ENCODE measurements around the gene RTCA.

Gene RTCA

GRCh38 chr1:100265562-100265930 is 470 bp upstream of the RTCA start:
- Mint-ChIP-seq H3K27me3 (ENCODE audit: low read depth, poor library complexity) (peaks cover 11% of the 10 kb centered on the region), H3K36me3 (ENCODE audit: low read depth) (peaks cover 72% of the 10 kb centered on the region), H3K27ac (peak overlapping the region; percentile 98), H3K4me3 (peak overlapping the region; percentile 100), H3K4me1 (peaks cover 29% of the 10 kb centered on the region), H3K9me3 (peaks cover 44% of the 10 kb centered on the region)
- DNase-seq, result no peak
- TF ChIP-seq, protein P1, sequence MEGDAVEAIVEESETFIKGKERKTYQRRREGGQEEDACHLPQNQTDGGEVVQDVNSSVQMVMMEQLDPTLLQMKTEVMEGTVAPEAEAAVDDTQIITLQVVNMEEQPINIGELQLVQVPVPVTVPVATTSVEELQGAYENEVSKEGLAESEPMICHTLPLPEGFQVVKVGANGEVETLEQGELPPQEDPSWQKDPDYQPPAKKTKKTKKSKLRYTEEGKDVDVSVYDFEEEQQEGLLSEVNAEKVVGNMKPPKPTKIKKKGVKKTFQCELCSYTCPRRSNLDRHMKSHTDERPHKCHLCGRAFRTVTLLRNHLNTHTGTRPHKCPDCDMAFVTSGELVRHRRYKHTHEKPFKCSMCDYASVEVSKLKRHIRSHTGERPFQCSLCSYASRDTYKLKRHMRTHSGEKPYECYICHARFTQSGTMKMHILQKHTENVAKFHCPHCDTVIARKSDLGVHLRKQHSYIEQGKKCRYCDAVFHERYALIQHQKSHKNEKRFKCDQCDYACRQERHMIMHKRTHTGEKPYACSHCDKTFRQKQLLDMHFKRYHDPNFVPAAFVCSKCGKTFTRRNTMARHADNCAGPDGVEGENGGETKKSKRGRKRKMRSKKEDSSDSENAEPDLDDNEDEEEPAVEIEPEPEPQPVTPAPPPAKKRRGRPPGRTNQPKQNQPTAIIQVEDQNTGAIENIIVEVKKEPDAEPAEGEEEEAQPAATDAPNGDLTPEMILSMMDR (IDR thresholded peaks at IDR 0.05), result no peak

DNA sequence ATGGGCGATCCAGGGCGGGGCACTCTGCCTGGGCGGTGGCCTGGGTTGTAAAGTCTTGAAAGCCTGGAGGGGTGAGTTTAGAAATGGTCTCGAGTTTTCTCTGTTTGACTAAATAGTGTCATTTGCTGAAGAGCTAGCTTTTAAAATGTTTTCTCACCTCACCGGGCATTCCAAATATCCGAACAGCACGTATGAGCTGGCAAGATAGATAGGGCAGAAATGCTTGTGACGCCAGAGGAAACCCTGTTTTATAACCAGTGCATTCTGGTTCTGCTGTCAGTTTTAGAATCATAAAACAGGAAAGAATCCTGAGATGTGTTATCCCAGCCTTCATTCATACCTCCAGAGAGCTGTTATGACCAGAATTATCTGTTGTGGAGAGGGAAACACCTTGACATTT is 725 bp downstream of the RTCA start:
- Mint-ChIP-seq H3K27ac (peak overlapping the region; percentile 64), H3K27me3 (ENCODE audit: low read depth, poor library complexity) (peaks cover 6% of the 10 kb centered on the region), H3K4me3 (peak overlapping the region; percentile 100), H3K4me1 (peaks cover 29% of the 10 kb centered on the region), H3K36me3 (ENCODE audit: low read depth) (peaks cover 78% of the 10 kb centered on the region), H3K9me3 (peaks cover 34% of the 10 kb centered on the region)
- TF ChIP-seq, protein P1 (IDR thresholded peaks at IDR 0.05), result no peak
- no peak for DNase-seq

DNA sequence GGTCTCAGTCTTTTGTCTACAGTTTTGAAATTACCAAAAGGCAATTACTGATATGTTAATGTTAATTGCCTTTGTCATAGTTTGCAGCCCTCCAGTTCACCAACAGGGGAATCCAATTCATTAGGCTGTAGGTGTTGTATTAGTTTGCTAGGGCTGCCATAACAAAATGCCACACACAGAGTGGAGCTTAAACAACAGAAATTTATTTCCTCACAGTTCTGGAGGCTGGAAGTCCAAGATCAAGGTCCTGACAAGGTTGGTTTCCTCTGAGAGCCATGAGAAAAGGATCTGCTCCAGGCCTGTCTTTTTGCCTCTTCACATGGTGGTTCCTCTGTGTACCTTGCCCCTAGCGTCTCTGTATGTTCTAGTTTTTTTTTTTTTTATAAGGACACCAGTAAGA is 1.3 kb downstream of the RTCA start:
- no peak overlapping the region for H3K27ac Mint-ChIP-seq
- peaks cover 77% of the 10 kb centered on the region for H3K36me3 Mint-ChIP-seq (ENCODE audit: low read depth)
- TF ChIP-seq, protein P1 (IDR thresholded peaks at IDR 0.05), result no peak
- peaks cover 6% of the 10 kb centered on the region for H3K27me3 Mint-ChIP-seq (ENCODE audit: low read depth, poor library complexity)
- peaks cover 29% of the 10 kb centered on the region for H3K4me1 Mint-ChIP-seq
- peaks cover 32% of the 10 kb centered on the region for H3K9me3 Mint-ChIP-seq
- peak overlapping the region; percentile 100 for H3K4me3 Mint-ChIP-seq
- DNase-seq, result no peak

DNA sequence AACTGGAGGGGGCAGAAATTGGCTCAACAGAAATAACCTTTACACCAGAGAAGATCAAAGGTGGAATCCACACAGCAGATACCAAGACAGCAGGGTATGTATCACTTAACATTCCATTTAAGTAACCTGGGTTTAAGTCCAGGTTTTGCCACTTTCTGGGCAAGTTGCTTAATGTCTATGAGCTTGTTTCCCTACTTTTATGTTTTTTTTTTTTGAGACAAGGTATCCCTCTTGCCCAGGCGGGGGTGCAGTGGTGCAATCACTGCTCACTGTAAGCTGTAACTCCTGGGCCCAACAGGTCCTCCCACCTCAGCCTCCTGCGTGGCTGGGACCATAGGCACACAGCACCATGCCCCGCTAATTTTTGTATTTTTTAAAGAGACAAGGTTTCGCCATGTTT is 2.2 kb downstream of the RTCA start:
- Mint-ChIP-seq H3K27ac (no peak overlapping the region), H3K27me3 (ENCODE audit: low read depth, poor library complexity) (peaks cover 6% of the 10 kb centered on the region), H3K4me3 (no peak overlapping the region), H3K9me3 (peaks cover 25% of the 10 kb centered on the region), H3K36me3 (ENCODE audit: low read depth) (peaks cover 69% of the 10 kb centered on the region), H3K4me1 (peaks cover 29% of the 10 kb centered on the region)
- TF ChIP-seq, protein P1 (IDR thresholded peaks at IDR 0.05), result no peak
- DNase-seq, result no peak

- TF ChIP-seq, protein P1 (IDR thresholded peaks at IDR 0.05), result no peak
- H3K36me3 Mint-ChIP-seq (ENCODE audit: low read depth), result peaks cover 77% of the 10 kb centered on the region
- H3K4me3 Mint-ChIP-seq, result no peak overlapping the region
- H3K4me1 Mint-ChIP-seq, result no peaks in the 10 kb centered on the region
- H3K9me3 Mint-ChIP-seq, result no peaks in the 10 kb centered on the region
- H3K27me3 Mint-ChIP-seq (ENCODE audit: low read depth, poor library complexity), result no peaks in the 10 kb centered on the region
- no peak overlapping the region for H3K27ac Mint-ChIP-seq
- no peak for DNase-seq
Measured at GRCh38 chr1:100277866-100278265, 11.8 kb downstream of the RTCA start.

GRCh38 chr1:100279358-100279923 is 13.4 kb downstream of the RTCA start:
- H3K27me3 Mint-ChIP-seq (ENCODE audit: low read depth, poor library complexity), result no peaks in the 10 kb centered on the region
- peak overlapping the region; percentile 1 for H3K27ac Mint-ChIP-seq
- H3K4me3 Mint-ChIP-seq, result no peak overlapping the region
- TF ChIP-seq, protein P1 (IDR thresholded peaks at IDR 0.05), result no peak
- H3K9me3 Mint-ChIP-seq, result no peaks in the 10 kb centered on the region
- no peaks in the 10 kb centered on the region for H3K4me1 Mint-ChIP-seq
- DNase-seq, result no peak
- H3K36me3 Mint-ChIP-seq (ENCODE audit: low read depth), result peaks cover 72% of the 10 kb centered on the region
